Activated CD4-positive, alpha-beta T cell treated with anti-CD3 and anti-CD28 coated beads for 48 hours (primary cell): ENCODE results near the gene ZC3H10.
A peak's percentile ranks its signal among the peaks of the same experiment; 100 is the strongest.

Source experiments
- DNase-seq: peaks from one replicate; pipeline ENCODE4 v3.0.0-alpha.2; 2020

The ZC3H10 gene

DNA sequence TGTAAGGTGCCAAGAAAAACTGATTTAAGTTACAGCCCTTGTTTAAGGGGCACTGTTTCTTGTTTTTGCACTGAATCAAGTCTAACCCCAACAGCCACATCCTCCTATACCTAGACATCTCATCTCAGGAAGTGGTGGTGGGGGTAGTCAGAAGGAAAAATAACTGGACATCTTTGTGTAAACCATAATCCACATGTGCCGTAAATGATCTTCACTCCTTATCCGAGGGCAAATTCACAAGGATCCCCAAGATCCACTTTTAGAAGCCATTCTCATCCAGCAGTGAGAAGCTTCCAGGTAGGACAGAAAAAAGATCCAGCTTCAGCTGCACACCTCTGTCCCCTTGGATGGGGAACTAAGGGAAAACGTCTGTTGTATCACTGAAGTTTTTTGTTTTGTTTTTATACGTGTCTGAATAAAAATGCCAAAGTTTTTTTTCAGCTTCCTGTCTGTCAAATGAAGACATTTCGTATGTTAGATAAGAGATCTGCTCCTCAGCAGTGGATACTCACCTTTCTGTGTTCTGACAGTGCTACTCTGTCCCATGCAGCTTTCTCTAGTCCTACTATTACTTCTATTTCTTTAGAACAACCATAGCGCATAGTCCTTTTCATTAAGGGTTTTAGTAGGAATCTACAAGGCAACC lies 14.9 kb upstream of the ZC3H10 start:
- no peak for DNase-seq

DNA sequence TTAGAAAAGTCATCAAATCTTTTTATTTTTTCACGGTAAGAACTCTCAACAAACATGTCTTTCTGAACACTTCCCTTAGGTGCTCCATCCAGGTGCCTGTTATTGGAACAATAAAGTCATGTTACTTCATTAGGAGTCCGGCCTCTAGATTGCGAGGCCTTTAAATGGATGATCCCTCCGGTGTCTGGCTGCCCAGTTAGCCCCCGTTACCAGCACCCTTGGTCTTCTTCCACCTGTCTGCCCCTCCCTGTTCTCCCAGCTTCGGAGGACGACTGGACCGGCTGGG lies 14.3 kb upstream of the ZC3H10 start:
- no peak for DNase-seq

DNA sequence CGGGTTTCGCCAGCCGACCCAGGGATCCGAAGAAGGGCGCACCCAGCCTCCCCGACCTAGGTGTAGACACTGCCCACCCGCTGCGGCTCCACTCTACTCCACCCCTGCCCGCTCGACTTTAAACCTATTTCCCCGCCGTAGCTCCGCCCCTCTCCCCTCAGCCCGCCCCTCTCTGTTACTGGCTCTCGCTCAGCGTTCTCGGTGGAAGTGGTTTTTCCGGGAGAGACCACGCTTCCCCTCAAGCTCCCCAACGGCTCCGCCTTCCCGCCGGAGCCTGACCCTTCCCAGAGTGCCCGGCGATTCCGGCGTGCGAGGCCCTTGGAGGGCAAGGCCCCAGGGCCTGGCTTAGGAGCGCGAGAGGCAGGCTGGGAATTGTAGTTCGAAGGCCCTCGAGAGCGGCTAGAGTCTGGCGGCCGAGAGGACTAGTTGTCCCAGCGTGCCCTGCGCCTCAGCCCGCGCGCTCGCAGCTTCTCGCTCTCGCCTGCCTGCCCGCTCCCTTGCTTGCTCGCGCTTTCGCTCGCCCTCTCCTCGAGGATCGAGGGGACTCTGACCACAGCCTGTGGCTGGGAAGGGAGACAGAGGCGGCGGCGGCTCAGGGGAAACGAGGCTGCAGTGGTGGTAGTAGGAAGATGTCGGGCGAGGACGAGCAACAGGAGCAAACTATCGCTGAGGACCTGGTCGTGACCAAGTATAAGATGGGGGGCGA lies 13.8 kb upstream of the ZC3H10 start, which contains the start of gene PA2G4:
TSS of gene PA2G4 (plus strand) at position 451 of the 706 bp plus-strand sequence. CDS start at position 630, 179 bp downstream.
- peak; percentile 98 for DNase-seq

DNA sequence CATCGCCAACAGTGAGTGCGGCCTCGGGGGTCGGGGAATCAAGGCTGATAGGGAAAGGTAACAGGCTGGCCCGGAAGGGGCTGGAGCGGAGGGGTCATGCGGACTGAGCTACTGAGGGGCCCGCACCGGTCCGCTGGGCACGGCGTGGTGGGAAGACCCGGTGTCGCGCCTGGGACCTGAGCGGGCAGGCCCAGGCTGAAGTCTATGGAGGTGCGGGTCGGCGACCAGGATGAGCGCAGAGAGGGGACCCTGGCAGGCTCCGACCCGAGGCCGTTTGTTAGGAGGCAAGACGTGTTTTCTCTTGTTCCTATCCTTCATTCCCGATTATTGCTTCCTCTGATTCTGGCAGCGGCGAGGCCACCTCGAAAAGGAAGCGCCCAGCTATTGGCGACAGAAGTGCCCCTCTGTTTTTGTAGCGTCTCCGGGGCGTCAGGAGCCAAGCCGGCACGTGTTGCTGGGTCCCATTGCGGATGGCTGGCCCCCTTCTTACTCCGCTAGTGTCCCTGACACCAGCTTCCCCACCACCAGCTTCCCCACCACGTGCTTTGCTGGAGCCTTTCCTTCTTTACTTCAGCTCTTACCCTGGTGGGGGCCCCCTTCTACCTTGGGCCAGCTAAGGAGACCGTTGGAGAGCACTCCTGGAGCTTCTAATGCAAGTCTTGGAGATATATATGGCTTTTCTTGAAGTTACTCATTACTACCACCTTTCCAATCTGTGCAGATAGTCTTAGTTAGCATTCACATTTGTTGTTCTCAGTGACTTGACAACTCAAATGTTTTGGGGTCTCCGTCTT lies 13.1 kb upstream of the ZC3H10 start:
- DNase-seq, result peak; percentile 62

DNA sequence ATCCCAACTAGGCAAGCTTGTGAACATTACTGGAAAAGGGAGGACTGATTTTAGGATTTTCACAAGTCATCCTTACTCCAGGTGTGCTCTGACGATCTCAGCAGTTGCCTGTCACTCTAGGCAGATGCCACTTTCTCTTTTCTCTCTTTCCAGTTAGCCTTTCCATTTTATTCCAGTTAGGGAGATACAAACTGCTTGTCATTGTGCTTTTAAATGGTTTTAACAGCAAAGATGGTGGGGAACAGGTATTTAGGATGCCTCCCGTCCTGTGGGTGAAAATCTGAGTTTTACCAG lies 12.5 kb upstream of the ZC3H10 start:
- DNase-seq, result no peak

DNA sequence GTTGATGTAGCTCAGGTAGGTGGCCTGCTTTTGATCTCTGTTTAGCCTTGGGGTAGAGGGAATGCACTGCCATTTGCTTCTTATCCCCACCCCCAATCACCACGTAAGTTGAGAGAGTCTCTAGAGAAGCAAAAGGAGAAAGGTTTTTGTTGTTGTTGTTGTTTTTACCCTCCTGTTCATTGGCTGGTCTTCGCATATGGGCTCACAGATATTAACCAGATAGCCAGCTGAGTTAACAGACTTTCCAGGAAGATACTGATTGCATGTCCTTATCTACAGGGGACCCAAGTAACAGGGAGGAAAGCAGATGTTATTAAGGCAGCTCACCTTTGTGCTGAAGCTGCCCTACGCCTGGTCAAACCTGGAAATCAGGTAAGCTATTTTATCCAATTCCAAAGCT lies 10.8 kb upstream of the ZC3H10 start:
- no peak for DNase-seq

DNA sequence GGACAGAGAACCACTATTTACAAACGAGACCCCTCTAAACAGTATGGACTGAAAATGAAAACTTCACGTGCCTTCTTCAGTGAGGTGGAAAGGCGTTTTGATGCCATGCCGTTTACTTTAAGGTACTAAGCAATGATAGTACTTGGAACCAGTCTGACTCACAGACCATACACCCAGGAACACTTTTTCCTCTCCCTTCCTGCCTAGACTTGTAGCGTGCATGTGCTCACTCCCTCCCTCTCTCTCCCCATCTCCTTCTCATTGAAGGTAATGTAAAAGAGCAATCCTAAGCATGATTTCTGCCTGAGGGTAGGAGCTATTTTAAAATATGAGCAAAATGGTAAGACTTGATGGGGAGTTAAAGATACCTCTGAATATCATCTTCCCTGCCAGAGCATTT lies 7.5 kb upstream of the ZC3H10 start:
- no peak for DNase-seq

DNA sequence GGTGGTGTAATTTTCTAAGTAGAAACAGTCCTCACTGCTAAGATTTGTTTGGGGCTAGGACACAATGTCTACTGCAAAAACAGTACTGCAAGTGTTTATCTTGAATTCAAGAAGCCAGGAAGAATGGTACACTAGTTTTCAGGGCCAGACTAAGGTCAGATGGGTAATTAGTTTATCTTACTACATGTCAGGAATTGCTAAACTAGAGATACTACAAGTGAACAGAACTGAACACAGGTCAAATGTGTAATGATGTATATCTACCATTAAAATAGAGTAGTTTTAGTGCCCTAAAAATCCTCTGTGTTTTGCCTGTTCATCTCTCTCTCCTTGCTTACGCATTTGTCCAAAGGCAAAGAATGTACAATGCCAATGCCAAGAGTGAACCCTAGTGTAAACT lies 4.0 kb upstream of the ZC3H10 start:
- DNase-seq, result no peak

DNA sequence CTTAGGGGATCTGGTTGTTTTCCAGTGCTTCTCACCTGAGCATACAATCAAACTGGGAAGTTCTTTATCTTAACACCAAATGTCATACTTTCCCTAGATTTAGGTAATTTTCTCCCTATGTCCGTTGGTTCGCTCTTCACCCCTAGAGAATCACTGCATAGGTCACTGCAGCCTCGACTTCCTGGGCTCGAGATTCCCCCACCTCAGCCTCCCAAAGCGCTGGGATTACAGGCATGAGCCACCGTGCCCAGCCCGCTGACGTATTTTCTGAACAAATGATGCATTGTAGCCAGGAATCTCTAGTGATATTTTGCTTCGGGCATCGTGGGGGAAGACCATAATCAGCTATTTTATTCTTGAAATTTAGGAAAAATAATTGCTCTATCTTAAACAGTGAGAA lies 2.7 kb upstream of the ZC3H10 start:
- DNase-seq, result no peak

DNA sequence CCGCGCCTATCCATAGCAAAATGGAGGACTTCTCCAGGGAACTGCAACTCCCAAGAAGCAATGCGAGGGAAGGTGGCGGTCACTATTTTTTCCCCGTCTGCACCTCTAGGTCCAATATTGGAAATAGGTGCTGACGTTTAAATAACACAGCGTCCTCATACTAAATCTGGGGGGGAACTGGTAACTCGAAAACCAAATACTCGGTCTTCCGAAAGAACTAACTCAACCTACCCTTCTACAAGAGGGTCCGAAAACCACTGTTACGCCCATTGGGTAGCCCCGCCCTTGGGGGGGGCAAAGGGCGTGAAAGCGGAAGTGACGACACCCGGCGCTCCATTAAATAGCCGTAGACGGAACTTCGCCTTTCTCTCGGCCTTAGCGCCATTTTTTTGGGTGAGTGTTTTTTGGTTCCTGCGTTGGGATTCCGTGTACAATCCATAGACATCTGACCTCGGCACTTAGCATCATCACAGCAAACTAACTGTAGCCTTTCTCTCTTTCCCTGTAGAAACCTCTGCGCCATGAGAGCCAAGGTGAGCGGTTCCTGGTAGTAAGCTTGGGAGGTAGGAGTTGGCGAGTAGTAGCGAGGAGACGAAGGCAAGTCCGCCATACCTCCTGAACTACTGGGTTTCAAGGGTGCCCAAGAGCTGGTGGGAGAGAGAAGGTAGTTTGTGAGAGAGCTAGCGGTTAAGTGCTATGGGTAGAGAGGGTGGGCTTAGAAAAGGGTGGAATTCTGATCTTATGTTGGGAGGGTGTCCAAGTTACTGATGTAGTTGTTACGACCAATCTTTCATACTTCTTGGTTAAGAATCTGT lies 1.6 kb upstream of the ZC3H10 start, which contains the start of gene RPL41:
TSS of gene RPL41 (plus strand) at position 367 of the 815 bp plus-strand sequence.
- DNase-seq, result peak; percentile 95

DNA sequence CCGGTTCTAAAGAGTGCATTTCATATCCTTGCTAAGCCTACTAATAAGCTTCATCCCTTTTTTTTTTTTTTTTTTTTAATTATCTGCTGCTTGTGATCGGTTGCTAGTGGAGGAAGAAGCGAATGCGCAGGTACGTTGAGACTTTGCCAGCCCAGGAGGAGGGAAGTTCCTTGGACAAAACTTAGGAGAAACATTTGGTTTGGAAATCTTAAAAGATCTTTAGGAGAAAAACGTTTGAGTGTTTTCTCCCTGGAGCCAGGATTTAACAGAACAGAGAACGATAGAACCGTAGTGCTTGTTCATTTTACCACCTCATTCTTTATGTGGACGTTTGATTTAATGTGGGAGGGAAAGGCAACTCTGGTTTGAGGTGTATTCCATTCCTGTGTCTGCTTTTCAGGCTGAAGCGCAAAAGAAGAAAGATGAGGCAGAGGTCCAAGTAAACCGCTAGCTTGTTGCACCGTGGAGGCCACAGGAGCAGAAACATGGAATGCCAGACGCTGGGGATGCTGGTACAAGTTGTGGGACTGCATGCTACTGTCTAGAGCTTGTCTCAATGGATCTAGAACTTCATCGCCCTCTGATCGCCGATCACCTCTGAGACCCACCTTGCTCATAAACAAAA lies 872 bp upstream of the ZC3H10 start:
- peak; percentile 20 for DNase-seq

DNA sequence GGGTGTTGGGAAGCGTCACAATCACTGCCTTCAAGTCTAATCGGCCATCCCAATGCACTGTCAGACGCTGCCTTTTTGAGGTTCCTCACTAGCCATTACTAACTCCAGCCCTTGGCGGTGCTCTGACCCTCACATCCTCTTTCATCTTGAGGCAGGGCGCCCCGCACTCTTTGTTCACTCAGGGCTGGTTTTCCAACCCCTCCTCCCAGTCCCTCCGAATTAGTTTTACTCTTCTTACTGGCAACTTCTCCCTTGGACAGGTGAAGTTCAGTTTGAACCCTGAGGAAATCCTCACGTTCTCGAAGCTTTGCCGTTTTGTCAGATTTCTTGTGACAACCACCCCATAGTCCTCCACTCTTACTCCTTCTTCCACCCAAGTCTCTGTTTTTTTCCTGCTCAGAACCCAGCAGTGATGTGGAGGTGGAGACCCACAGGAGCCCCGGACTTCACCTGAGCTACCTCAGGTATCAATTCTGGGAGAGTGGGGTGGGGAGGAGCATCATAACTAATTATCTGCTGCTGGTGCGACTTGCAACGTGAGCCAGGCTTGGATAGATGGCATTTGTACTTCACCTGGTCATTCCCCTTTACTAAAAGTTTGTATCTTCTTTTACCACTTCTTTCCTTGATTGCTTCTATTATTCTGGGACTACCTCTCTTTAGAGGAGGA lies 757 bp downstream of the ZC3H10 start:
- DNase-seq, result no peak

DNA sequence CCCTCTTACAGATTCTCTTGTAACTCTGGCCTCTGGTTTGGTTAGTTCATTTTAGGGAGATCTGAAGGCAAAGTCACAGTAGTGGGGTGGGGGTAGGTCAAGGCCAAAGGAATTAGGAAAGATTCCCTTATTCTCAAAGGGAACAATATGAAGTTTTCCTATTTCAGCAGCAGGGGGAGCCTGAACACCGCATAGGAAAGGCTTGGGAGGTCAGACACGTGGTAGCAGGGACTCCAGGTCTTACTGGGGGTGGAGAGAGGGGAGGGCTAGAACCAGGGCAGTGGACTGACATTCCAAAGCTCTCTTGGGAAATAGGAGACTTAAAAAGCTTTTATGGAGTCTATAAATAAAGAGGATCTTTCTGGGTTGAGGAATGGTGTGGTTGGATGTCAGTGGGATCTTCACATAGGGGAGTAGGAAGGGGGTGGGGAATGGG lies 1.3 kb downstream of the ZC3H10 start:
- DNase-seq, result peak; percentile 71

DNA sequence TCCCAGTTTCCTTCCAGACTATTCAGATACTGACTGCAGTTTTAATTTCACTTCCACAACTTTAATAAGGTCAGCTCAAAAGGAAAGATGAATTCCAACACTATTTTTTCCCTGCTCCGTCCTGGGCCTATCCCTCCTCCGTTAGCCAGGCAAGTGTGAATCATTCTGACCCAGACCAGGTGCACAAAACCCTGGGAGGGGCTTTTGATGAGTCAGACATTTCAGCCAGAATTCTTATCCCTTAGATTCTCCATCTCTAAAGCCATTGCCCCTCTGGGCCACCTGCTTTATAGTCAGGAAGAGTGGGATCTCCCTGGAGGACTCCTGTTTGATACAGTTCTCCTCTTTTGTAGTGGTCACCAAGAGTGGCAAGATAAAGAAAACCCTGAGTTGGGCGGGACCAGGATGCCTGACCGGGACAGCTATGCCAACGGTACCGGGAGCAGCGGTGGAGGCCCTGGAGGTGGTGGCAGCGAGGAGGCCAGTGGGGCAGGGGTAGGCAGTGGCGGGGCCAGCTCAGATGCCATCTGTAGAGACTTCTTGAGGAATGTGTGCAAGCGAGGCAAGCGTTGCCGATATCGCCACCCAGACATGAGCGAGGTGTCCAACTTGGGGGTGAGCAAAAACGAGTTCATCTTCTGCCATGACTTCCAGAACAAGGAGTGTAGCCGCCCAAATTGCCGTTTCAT lies 2.2 kb downstream of the ZC3H10 start:
- no peak for DNase-seq

DNA sequence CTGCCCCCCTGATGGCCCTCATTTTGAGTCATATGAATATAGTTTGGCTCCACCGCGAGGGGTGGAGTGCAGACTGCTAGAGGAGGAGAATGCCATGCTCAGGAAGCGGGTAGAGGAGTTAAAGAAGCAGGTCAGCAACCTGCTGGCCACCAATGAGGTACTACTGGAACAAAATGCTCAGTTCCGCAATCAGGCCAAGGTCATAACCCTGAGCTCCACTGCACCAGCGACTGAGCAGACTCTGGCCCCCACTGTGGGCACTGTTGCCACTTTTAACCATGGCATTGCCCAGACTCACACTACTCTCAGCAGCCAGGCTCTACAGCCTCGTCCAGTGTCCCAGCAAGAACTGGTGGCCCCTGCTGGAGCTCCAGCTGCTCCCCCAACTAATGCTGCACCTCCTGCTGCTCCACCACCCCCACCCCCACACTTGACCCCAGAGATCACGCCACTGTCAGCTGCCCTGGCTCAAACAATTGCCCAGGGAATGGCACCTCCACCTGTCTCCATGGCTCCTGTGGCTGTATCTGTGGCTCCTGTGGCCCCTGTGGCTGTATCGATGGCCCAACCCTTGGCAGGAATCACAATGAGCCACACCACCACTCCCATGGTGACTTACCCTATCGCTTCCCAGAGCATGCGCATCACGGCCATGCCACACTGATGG lies 3.3 kb downstream of the ZC3H10 start:
- no peak for DNase-seq

DNA sequence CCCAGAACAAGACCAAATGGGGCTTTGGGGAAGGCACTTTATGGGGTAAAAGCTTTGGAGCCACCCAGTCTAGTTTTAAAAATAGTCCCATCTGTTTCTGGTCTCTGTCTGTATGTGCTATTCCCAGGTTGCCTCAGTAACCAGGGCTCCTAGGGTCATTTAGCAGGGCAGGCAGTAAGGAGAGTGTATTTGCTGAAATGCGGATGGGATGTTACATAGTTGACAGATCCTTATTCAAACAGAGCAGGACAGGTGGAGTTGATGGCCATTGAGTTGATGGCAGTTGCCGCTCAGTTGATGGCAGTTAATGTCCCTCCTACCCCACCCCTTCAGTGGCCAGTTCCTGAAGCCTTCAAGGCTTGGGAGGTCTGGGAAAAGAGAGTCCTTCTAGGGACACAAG lies 4.6 kb downstream of the ZC3H10 start:
- no peak for DNase-seq

DNA sequence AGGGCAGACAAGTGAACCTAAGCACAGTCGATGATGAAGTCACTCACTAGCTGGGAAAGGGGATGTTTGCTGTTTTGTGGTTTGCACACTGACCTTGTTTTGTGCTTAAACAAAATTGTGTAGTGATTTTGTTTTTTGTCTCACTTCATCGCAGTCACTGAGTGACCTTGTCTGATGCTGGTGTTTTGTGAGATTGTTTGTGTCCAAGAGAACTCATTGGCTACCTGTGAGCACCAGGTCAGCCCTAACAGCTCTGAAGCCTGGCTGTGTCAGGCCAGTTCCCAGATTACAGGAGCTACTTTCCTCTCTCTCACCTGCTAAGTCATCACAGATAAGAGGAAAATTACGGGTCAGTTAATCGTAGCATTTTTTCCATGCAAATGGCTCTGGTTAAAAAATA lies 6.1 kb downstream of the ZC3H10 start:
- no peak for DNase-seq

DNA sequence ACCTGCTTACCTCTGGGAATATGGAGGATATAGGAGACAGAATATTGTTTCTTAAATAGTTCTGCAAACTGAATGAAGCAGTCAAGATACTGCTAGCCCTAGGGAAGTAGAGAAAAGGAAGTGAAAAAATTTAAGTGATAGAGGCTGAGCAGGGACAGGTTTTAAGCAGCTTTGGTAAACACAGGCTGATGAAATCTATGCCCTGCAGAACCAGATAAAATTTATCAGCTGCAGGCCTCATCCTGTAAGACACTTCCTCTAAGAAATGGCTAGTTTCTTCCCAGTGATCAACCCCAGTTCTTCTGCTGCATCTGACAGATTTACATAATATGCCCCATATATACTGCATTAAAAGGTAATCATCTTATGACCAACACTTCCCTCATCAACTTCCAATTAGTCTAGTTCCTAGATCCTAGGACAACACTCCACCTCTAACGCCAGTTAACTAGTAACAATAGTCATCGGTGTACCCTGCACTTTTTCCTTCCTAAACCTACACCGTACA lies 8.7 kb downstream of the ZC3H10 start:
- DNase-seq, result no peak

DNA sequence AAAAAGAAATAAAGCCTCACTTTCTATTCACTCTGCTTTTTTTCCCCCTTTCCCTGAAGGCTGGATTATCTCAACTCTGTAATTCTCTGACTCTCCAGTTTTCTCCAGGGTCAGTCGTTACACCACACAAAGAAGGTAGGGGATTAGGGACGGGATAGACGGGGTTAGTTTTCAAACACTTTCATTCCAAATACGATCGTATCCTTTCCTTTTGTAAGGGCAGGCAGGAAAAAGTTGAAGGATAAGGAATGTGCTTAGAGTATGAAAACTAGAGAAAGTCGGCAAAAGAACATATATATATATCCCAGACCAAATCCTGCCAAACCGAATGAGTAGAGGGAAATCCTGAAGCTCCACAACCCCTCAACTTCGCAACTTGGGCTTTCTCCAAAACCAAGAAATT lies 9.4 kb downstream of the ZC3H10 start:
- no peak for DNase-seq

DNA sequence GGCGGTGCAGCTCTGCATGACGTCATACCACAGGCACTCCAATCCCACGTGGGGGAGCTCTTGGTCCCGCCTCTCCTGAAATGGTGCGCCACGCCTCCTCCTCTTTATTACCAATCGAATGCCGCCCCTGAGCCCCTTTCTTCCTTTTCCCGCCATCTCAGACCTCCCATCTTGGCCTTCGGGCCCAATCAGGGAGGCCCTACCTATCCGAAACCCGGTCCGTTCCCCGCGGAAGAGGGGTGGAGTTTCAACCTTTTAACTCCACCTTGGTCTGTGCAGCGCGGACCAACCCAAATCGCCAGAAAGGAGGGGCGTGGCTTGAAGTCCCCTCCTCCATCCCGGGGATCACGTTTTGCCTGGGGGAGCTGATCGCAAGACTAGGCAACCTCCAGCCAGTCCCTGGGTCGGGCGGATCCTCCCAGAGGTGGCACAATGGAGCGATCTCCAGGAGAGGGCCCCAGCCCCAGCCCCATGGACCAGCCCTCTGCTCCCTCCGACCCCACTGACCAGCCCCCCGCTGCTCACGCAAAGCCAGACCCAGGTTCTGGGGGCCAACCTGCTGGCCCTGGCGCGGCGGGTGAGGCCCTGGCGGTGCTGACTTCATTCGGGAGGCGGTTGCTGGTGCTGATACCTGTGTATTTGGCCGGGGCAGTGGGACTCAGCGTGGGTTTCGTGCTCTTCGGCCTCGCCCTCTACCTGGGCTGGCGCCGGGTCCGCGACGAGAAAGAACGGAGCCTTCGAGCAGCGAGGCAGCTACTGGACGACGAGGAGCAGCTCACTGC lies 10.0 kb downstream of the ZC3H10 start, which contains the start of gene ESYT1:
TSS of gene ESYT1 (plus strand) at position 380 of the 782 bp plus-strand sequence. CDS start at position 433, 53 bp downstream.
- DNase-seq, result peak; percentile 99
